ENCODE data around the gene GGN. TPM values are rescaled to one million over a fixed set of nuclear protein-coding genes. Genes with fewer than 3 reads are reported as not detected.
A peak's percentile ranks its signal among the peaks of the same experiment; 100 is the strongest.

GGN gene
- total and polyA plus RNA-seq, 9 of the 15 experiments (the other 6 are each of a cell fraction or from before 2014, with no cell fraction given) = 0.15 to 0.33 TPM; not detected in 7

GRCh38 chr19:38335949-38336637 is 51.7 kb downstream of the GGN start (continued):
- TF ChIP-seq E2F4 (CRISPR knock-in tag; IDR thresholded peaks at IDR 0.05; ENCODE audit: low read depth) (no peak), HDAC2 (IDR thresholded peaks at IDR 0.05) (0 out of 2 replicates have a peak, but pooled peaks have one; percentile 12), NFRKB (IDR thresholded peaks at IDR 0.05; ENCODE audit: low read depth) (peak; percentile 73), ATF3 (IDR thresholded peaks at IDR 0.05) (no peak), ATF3 (CRISPR knock-in tag; conservative IDR thresholded peaks at IDR 0.05) (no peak), PHB2 (IDR thresholded peaks at IDR 0.05; ENCODE audit: low read depth) (peak; percentile 50; the same call in 1 of the 2 replicates), HOXB6 (CRISPR knock-in tag; IDR thresholded peaks at IDR 0.05; ENCODE audit: borderline replicate concordance) (no peak), NEUROD1 (IDR thresholded peaks at IDR 0.05; ENCODE audit: borderline replicate concordance, low read depth, low read length, partially characterized antibody) (no peak), SLC30A9 (CRISPR knock-in tag; IDR thresholded peaks at IDR 0.05) (no peak), BMI1 (IDR thresholded peaks at IDR 0.05; ENCODE audit: low read length) (no peak), MLLT1 (IDR thresholded peaks at IDR 0.05) (peak; percentile 65 to 84; a peak in 2 of 4 replicates), XRCC3 (IDR thresholded peaks at IDR 0.05) (no peak), HDAC6 (IDR thresholded peaks at IDR 0.05; ENCODE audit: low read depth, low read length) (no peak), KLF6 (CRISPR knock-in tag; IDR thresholded peaks at IDR 0.05; ENCODE audit: borderline replicate concordance) (no peak), TFE3 (CRISPR knock-in tag; IDR thresholded peaks at IDR 0.05) (no peak), FOXP4 (CRISPR knock-in tag; IDR thresholded peaks at IDR 0.05; ENCODE audit: borderline replicate concordance) (no peak), XRCC4 (IDR thresholded peaks at IDR 0.05; ENCODE audit: extremely low read depth, insufficient read depth, insufficient read length) (no peak), POLR2G (IDR thresholded peaks at IDR 0.05; ENCODE audit: low read depth, low read length) (peak; percentile 67), GATA2 (CRISPR knock-in tag; IDR thresholded peaks at IDR 0.05) (no peak), MAFK (IDR thresholded peaks at IDR 0.05; ENCODE audit: low read length) (no peak), HDAC8 (tag; IDR thresholded peaks at IDR 0.05) (no peak), TSC22D4 (tag; IDR thresholded peaks at IDR 0.05) (no peak)

All from K562 (cell line).